Small intestine (tissue), 7 donors: ENCODE data around the gene TMEM170B. TPM values are rescaled to one million over a fixed set of nuclear protein-coding genes. Genes with fewer than 3 reads are reported as not detected.
"Not testable (repeated sequence)": the region's sequence is repeated elsewhere in the genome, so short reads cannot be mapped to it uniquely, and the experiment has no call there.

Experiments used
- DNase-seq, 2 donors: peaks; one replicate each; pipeline versions ENCODE4 v3.0.0 to v3.0.0-alpha.2; 2013
- FAIRE-seq: peaks from 2 replicates; lab custom pipeline; 2012; peaks lifted over from hg19 to GRCh38; lab: Jason Lieb, UNC
- H3K27ac ChIP-seq, 3 donors: one replicate each; pipeline ENCODE4 v1.5.1; 2013; ENCODE audit warnings: low read length in 2 of 3, mild to moderate bottlenecking in 2 of 3, control low read depth in 1 of 3, inconsistent platforms in 1 of 3, low read depth in 1 of 3, moderate library complexity in 1 of 3
- H3K27me3 ChIP-seq, 3 donors: one replicate each; pipeline ENCODE4 v1.6.1; 2013; ENCODE audit warnings: low read length in 3 of 3, inconsistent platforms in 1 of 3; ENCODE audit not compliant: control insufficient read depth in 3 of 3, insufficient read depth in 3 of 3
- H3K36me3 ChIP-seq, 3 donors: one replicate each; pipeline ENCODE4 v1.6.1; 2013; ENCODE audit warnings: low read length in 3 of 3, inconsistent platforms in 1 of 3, low read depth in 1 of 3, mild to moderate bottlenecking in 1 of 3, moderate library complexity in 1 of 3; ENCODE audit not compliant: control insufficient read depth in 3 of 3, insufficient read depth in 2 of 3
- H3K4me1 ChIP-seq, 3 donors: one replicate each; pipeline ENCODE4 v1.6.1; 2013; ENCODE audit warnings: low read length in 2 of 3, inconsistent platforms in 1 of 3, low read depth in 1 of 3, mild to moderate bottlenecking in 1 of 3, moderate library complexity in 1 of 3; ENCODE audit not compliant: control insufficient read depth in 3 of 3, insufficient read depth in 2 of 3
- H3K4me3 ChIP-seq, 3 donors: one replicate each; pipeline ENCODE4 v1.5.1; 2013; ENCODE audit warnings: low read length in 3 of 3, control low read depth in 1 of 3, inconsistent platforms in 1 of 3, low read depth in 1 of 3, mild to moderate bottlenecking in 1 of 3, moderate library complexity in 1 of 3
- H3K9me3 ChIP-seq, 2 donors: one replicate each; pipeline ENCODE4 v1.6.1; 2013; ENCODE audit warnings: low read depth in 1 of 2, low read length in 1 of 2; ENCODE audit not compliant: control insufficient read depth in 2 of 2, insufficient read depth in 1 of 2
- WGBS, 3 donors: extraction: QIAGEN DNeasy Blood & Tissue Kit; methylation state at CpG; one replicate each; pipeline ENCODE4 v1.1.7; 2013; 5-methylcytosine and 5-hydroxymethylcytosine counted together
- polyA plus RNA-seq, 4 donors: library from polyadenylated mRNA; stranded (reverse) in 3 of 4; unstranded in 1 of 4; fragments of 200-250 nt in 3 of 4; fragments of 120-200 nt in 1 of 4; gene quantifications; one replicate each; pipeline versions ENCODE4 v1.2.1 to v1.2.3, GENCODE V29; 2013
- donor health status: healthy with polysubstance abuse.
- donor health status: control.
- donor health status: control.
- donor health status: Bipolar disorder and iron deficiency.
- donor health status: healthy.

Gene TMEM170B
- polyA plus RNA-seq, 4 donors, result under 0.01 to 3.6 (median 0.78) TPM

- peak overlapping the region; percentile 71 to 81 (median 75) for H3K4me3 ChIP-seq
- H3K4me1 ChIP-seq, result no peaks in the 10 kb centered on the region
- peak in 1 of 2 donors; percentile 59 for DNase-seq
- peaks cover 0 to 3% (median 0%) of the 10 kb centered on the region in 3 donors for H3K27me3 ChIP-seq
- no peaks in the 10 kb centered on the region for H3K9me3 ChIP-seq
- no peaks in the 10 kb centered on the region for H3K36me3 ChIP-seq
- FAIRE-seq, result no peak
- peak overlapping the region; percentile 23 to 71 (median 59) for H3K27ac ChIP-seq
- WGBS, 3 donors, result 0 to 1% (median 0%) methylated on average over 52 to 74 of the region's 74 CpGs
Observed at GRCh38 chr6:11538052-11538818, 686 bp downstream of the TMEM170B start.

GRCh38 chr6:11538819-11539468, 1.4 kb downstream of the TMEM170B start:
- WGBS, 3 donors, result 38 to 41% (median 39%) methylated on average over 8 of the region's 8 CpGs
- no peaks in the 10 kb centered on the region for H3K4me1 ChIP-seq
- no peak overlapping the region for H3K27ac ChIP-seq
- H3K27me3 ChIP-seq, result peaks cover 0 to 3% (median 0%) of the 10 kb centered on the region in 3 donors
- FAIRE-seq (no peak), DNase-seq (no peak)
- H3K9me3 ChIP-seq, result no peaks in the 10 kb centered on the region
- peak overlapping the region in 1 of 3 donors; percentile 81 for H3K4me3 ChIP-seq
- no peaks in the 10 kb centered on the region for H3K36me3 ChIP-seq

- DNase-seq (no peak), FAIRE-seq (no peak)
- Histone ChIP-seq H3K9me3 (no peaks in the 10 kb centered on the region), H3K4me1 (no peaks in the 10 kb centered on the region), H3K27me3 (peaks cover 0 to 3% (median 0%) of the 10 kb centered on the region in 3 donors), H3K4me3 (no peak overlapping the region), H3K36me3 (no peaks in the 10 kb centered on the region), H3K27ac (no peak overlapping the region)
- 86 to 92% (median 90%) methylated on average over 3 of the region's 3 CpGs for WGBS, 3 donors
Observed at GRCh38 chr6:11542863-11543262, 5.3 kb downstream of the TMEM170B start.

GRCh38 chr6:11543919-11544518, 6.5 kb downstream of the TMEM170B start:
- H3K27me3 ChIP-seq, result no peaks in the 10 kb centered on the region
- FAIRE-seq (no peak), DNase-seq (no peak)
- no peak overlapping the region for H3K4me3 ChIP-seq
- WGBS, 3 donors, result 73 to 85% (median 78%) methylated on average over 4 of the region's 4 CpGs
- no peaks in the 10 kb centered on the region for H3K36me3 ChIP-seq
- H3K4me1 ChIP-seq, result no peaks in the 10 kb centered on the region
- no peaks in the 10 kb centered on the region for H3K9me3 ChIP-seq
- no peak overlapping the region for H3K27ac ChIP-seq

- H3K36me3 ChIP-seq, DNase-seq, FAIRE-seq: not testable (repeated sequence)
Observed at GRCh38 chr6:11547846-11548245, 10.3 kb downstream of the TMEM170B start.

GRCh38 chr6:11548578-11548977, 11.0 kb downstream of the TMEM170B start:
- not testable (repeated sequence) for H3K4me1 ChIP-seq, H3K9me3 ChIP-seq, FAIRE-seq, H3K27ac ChIP-seq, H3K36me3 ChIP-seq, H3K4me3 ChIP-seq, H3K27me3 ChIP-seq, DNase-seq
- 94 to 99% (median 96%) methylated on average over 4 of the region's 4 CpGs for WGBS, 3 donors

More at GRCh38 chr6:11547846-11548245, 10.3 kb downstream of the TMEM170B start:
- H3K27ac ChIP-seq, H3K4me3 ChIP-seq, H3K27me3 ChIP-seq, H3K9me3 ChIP-seq, H3K4me1 ChIP-seq: not testable (repeated sequence)

- 74 to 95% (median 84%) methylated on average over 1 of the region's 1 CpG for WGBS, 3 donors
- H3K27ac ChIP-seq, result no peak overlapping the region
- H3K27me3 ChIP-seq, result no peaks in the 10 kb centered on the region
- H3K4me1 ChIP-seq, result no peaks in the 10 kb centered on the region
- H3K9me3 ChIP-seq, result no peaks in the 10 kb centered on the region
- DNase-seq (no peak), FAIRE-seq (no peak)
- no peaks in the 10 kb centered on the region for H3K36me3 ChIP-seq
- H3K4me3 ChIP-seq, result no peak overlapping the region
Observed at GRCh38 chr6:11551053-11551452, 13.5 kb downstream of the TMEM170B start.

- no peaks in the 10 kb centered on the region for H3K27me3 ChIP-seq
- no peak for FAIRE-seq
- H3K36me3 ChIP-seq, result no peaks in the 10 kb centered on the region
- no peak for DNase-seq
- H3K27ac ChIP-seq, result no peak overlapping the region
- no peaks in the 10 kb centered on the region for H3K9me3 ChIP-seq
- H3K4me3 ChIP-seq, result no peak overlapping the region
- H3K4me1 ChIP-seq, result no peaks in the 10 kb centered on the region
Observed at GRCh38 chr6:11552442-11552841, 14.9 kb downstream of the TMEM170B start.
